ENCODE results near the gene PADI4.

The PADI4 gene

GRCh38 chr1:17278996-17279830, 28.8 kb upstream of the PADI4 start:
- no peak for ATAC-seq
- TF ChIP-seq SNAI2 (CRISPR knock-in tag; IDR thresholded peaks at IDR 0.05) (no peak), ESRRG (CRISPR knock-in tag; IDR thresholded peaks at IDR 0.05) (no peak), RARB (CRISPR knock-in tag; IDR thresholded peaks at IDR 0.05) (no peak), ZNF565 (CRISPR knock-in tag; conservative IDR thresholded peaks at IDR 0.05; ENCODE audit: low read depth) (no peak), ISL1 (CRISPR knock-in tag; IDR thresholded peaks at IDR 0.05) (no peak), TOX (CRISPR knock-in tag; IDR thresholded peaks at IDR 0.05; ENCODE audit: borderline replicate concordance) (no peak), CREB5 (CRISPR knock-in tag; IDR thresholded peaks at IDR 0.05; ENCODE audit: low read depth) (no peak), POU6F1 (CRISPR knock-in tag; IDR thresholded peaks at IDR 0.05; ENCODE audit: borderline replicate concordance, low read depth) (no peak), CSRNP3 (CRISPR knock-in tag; IDR thresholded peaks at IDR 0.05) (no peak), ARNTL (CRISPR knock-in tag; IDR thresholded peaks at IDR 0.05; ENCODE audit: borderline replicate concordance, low read depth) (no peak), TSHZ2 (CRISPR knock-in tag; IDR thresholded peaks at IDR 0.05) (no peak), OSR1 (CRISPR knock-in tag; IDR thresholded peaks at IDR 0.05) (no peak), PPARA (CRISPR knock-in tag; IDR thresholded peaks at IDR 0.05; ENCODE audit: borderline replicate concordance) (no peak), ZNF70 (CRISPR knock-in tag; IDR thresholded peaks at IDR 0.05) (no peak)

- ATAC-seq: no peak
- TF ChIP-seq TCF4 (CRISPR knock-in tag; IDR thresholded peaks at IDR 0.05; ENCODE audit: borderline replicate concordance) (no peak), ZC3H10 (CRISPR knock-in tag; IDR thresholded peaks at IDR 0.05) (no peak), ZNF565 (CRISPR knock-in tag; conservative IDR thresholded peaks at IDR 0.05; ENCODE audit: low read depth) (no peak), TOX (CRISPR knock-in tag; IDR thresholded peaks at IDR 0.05; ENCODE audit: borderline replicate concordance) (no peak), ZFP30 (CRISPR knock-in tag; IDR thresholded peaks at IDR 0.05) (no peak)
Measured at GRCh38 chr1:17280436-17280835, 27.6 kb upstream of the PADI4 start.

GRCh38 chr1:17280894-17281293, 27.1 kb upstream of the PADI4 start:
- ATAC-seq: no peak
- no peak for TF ChIP-seq BACH2 (CRISPR knock-in tag; IDR thresholded peaks at IDR 0.05; ENCODE audit: borderline replicate concordance)
- no peak for TF ChIP-seq ZC3H10 (CRISPR knock-in tag; IDR thresholded peaks at IDR 0.05)
- no peak for TF ChIP-seq POU6F1 (CRISPR knock-in tag; IDR thresholded peaks at IDR 0.05; ENCODE audit: borderline replicate concordance, low read depth)
- TF ChIP-seq ZNF8 (CRISPR knock-in tag; IDR thresholded peaks at IDR 0.05): no peak
- no peak for TF ChIP-seq ESRRG (CRISPR knock-in tag; IDR thresholded peaks at IDR 0.05)
- TF ChIP-seq TCF4 (CRISPR knock-in tag; IDR thresholded peaks at IDR 0.05; ENCODE audit: borderline replicate concordance): no peak
- no peak for TF ChIP-seq PPARA (CRISPR knock-in tag; IDR thresholded peaks at IDR 0.05; ENCODE audit: borderline replicate concordance)
- TF ChIP-seq CSRNP3 (CRISPR knock-in tag; IDR thresholded peaks at IDR 0.05): no peak
- TF ChIP-seq CREB5 (CRISPR knock-in tag; IDR thresholded peaks at IDR 0.05; ENCODE audit: low read depth): no peak
- no peak for TF ChIP-seq TSHZ2 (CRISPR knock-in tag; IDR thresholded peaks at IDR 0.05)
- no peak for TF ChIP-seq OSR1 (CRISPR knock-in tag; IDR thresholded peaks at IDR 0.05)
- TF ChIP-seq ARNTL (CRISPR knock-in tag; IDR thresholded peaks at IDR 0.05; ENCODE audit: borderline replicate concordance, low read depth): no peak
- TF ChIP-seq ZFP3 (CRISPR knock-in tag; IDR thresholded peaks at IDR 0.05): no peak
- TF ChIP-seq TOX (CRISPR knock-in tag; IDR thresholded peaks at IDR 0.05; ENCODE audit: borderline replicate concordance): no peak

All from SK-N-SH treated with all-trans-retinoic acid at 6 μM for 48 hours (cell line).